ENCODE measurements around the gene CDKN1C.
"Not testable (repeated sequence)": the region's sequence is repeated elsewhere in the genome, so short reads cannot be mapped to it uniquely, and the experiment has no call there.

Gene CDKN1C

GRCh38 chr11:2909133-2909902 is 23.7 kb upstream of the CDKN1C start:
- H3K9me3 ChIP-seq (ENCODE audit: low read length), result no peaks in the 10 kb centered on the region
- peaks cover 4% of the 10 kb centered on the region for H3K4me1 ChIP-seq (ENCODE audit: insufficient read depth, low read length)
- no peak overlapping the region for H2AFZ ChIP-seq (ENCODE audit: low read depth, low read length)
- H3K27me3 ChIP-seq (ENCODE audit: insufficient read depth, low read length), result no peaks in the 10 kb centered on the region
- no peak overlapping the region for H3K4me3 ChIP-seq (ENCODE audit: low read length)
- no peaks in the 10 kb centered on the region for H3K36me3 ChIP-seq (ENCODE audit: insufficient read depth, low read length)

GRCh38 chr11:2908130-2908529 is 22.6 kb upstream of the CDKN1C start:
- no peak overlapping the region for H3K4me3 ChIP-seq (ENCODE audit: low read length)
- H3K36me3 ChIP-seq (ENCODE audit: insufficient read depth, low read length), result no peaks in the 10 kb centered on the region
- H2AFZ ChIP-seq (ENCODE audit: low read depth, low read length), result no peak overlapping the region
- no peaks in the 10 kb centered on the region for H3K27me3 ChIP-seq (ENCODE audit: insufficient read depth, low read length)
- H3K9me3 ChIP-seq (ENCODE audit: low read length), result no peaks in the 10 kb centered on the region
- H3K4me1 ChIP-seq (ENCODE audit: insufficient read depth, low read length), result peaks cover 4% of the 10 kb centered on the region

GRCh38 chr11:2905299-2905698 is 19.7 kb upstream of the CDKN1C start:
- H3K36me3 ChIP-seq (ENCODE audit: insufficient read depth, low read length); H2AFZ ChIP-seq (ENCODE audit: low read depth, low read length); H3K9me3 ChIP-seq (ENCODE audit: low read length); H3K27me3 ChIP-seq (ENCODE audit: insufficient read depth, low read length); H3K4me3 ChIP-seq (ENCODE audit: low read length): not testable (repeated sequence)
- peaks cover 13% of the 10 kb centered on the region for H3K4me1 ChIP-seq (ENCODE audit: insufficient read depth, low read length)

GRCh38 chr11:2904153-2905052 is 18.8 kb upstream of the CDKN1C start:
- no peak overlapping the region for H2AFZ ChIP-seq (ENCODE audit: low read depth, low read length)
- no peak overlapping the region for H3K4me3 ChIP-seq (ENCODE audit: low read length)
- H3K27me3 ChIP-seq (ENCODE audit: insufficient read depth, low read length), result no peaks in the 10 kb centered on the region
- no peaks in the 10 kb centered on the region for H3K9me3 ChIP-seq (ENCODE audit: low read length)
- no peaks in the 10 kb centered on the region for H3K36me3 ChIP-seq (ENCODE audit: insufficient read depth, low read length)
- peaks cover 13% of the 10 kb centered on the region for H3K4me1 ChIP-seq (ENCODE audit: insufficient read depth, low read length)

- Histone ChIP-seq H3K4me3 (ENCODE audit: low read length) (no peak overlapping the region), H2AFZ (ENCODE audit: low read depth, low read length) (no peak overlapping the region), H3K27me3 (ENCODE audit: insufficient read depth, low read length) (no peaks in the 10 kb centered on the region), H3K36me3 (ENCODE audit: insufficient read depth, low read length) (no peaks in the 10 kb centered on the region), H3K9me3 (ENCODE audit: low read length) (no peaks in the 10 kb centered on the region), H3K4me1 (ENCODE audit: insufficient read depth, low read length) (peaks cover 13% of the 10 kb centered on the region)
These were observed 18.1 kb upstream of the CDKN1C start for GRCh38 chr11:2903672-2904011.

- H3K27me3 ChIP-seq (ENCODE audit: insufficient read depth, low read length), result no peaks in the 10 kb centered on the region
- H2AFZ ChIP-seq (ENCODE audit: low read depth, low read length), result no peak overlapping the region
- no peaks in the 10 kb centered on the region for H3K36me3 ChIP-seq (ENCODE audit: insufficient read depth, low read length)
- H3K4me3 ChIP-seq (ENCODE audit: low read length), result peak overlapping the region; percentile 49
- H3K4me1 ChIP-seq (ENCODE audit: insufficient read depth, low read length), result peaks cover 15% of the 10 kb centered on the region
- H3K9me3 ChIP-seq (ENCODE audit: low read length), result no peaks in the 10 kb centered on the region
These were observed 17.5 kb upstream of the CDKN1C start for GRCh38 chr11:2902784-2903671.

- Histone ChIP-seq H3K9me3 (ENCODE audit: low read length) (no peaks in the 10 kb centered on the region), H3K4me3 (ENCODE audit: low read length) (peak overlapping the region; percentile 49), H3K4me1 (ENCODE audit: insufficient read depth, low read length) (peaks cover 15% of the 10 kb centered on the region), H3K27me3 (ENCODE audit: insufficient read depth, low read length) (no peaks in the 10 kb centered on the region), H2AFZ (ENCODE audit: low read depth, low read length) (peak overlapping the region; percentile 63), H3K36me3 (ENCODE audit: insufficient read depth, low read length) (no peaks in the 10 kb centered on the region)
These were observed 16.5 kb upstream of the CDKN1C start for GRCh38 chr11:2901854-2902783.

- no peaks in the 10 kb centered on the region for H3K36me3 ChIP-seq (ENCODE audit: insufficient read depth, low read length)
- peak overlapping the region; percentile 49 for H3K4me3 ChIP-seq (ENCODE audit: low read length)
- peak overlapping the region; percentile 63 for H2AFZ ChIP-seq (ENCODE audit: low read depth, low read length)
These were observed 15.7 kb upstream of the CDKN1C start for GRCh38 chr11:2901196-2901796.

GRCh38 chr11:2899080-2899783 is 13.7 kb upstream of the CDKN1C start:
- Histone ChIP-seq H3K4me1 (ENCODE audit: insufficient read depth, low read length) (peaks cover 15% of the 10 kb centered on the region), H3K36me3 (ENCODE audit: insufficient read depth, low read length) (no peaks in the 10 kb centered on the region), H3K9me3 (ENCODE audit: low read length) (no peaks in the 10 kb centered on the region), H2AFZ (ENCODE audit: low read depth, low read length) (no peak overlapping the region), H3K4me3 (ENCODE audit: low read length) (no peak overlapping the region), H3K27me3 (ENCODE audit: insufficient read depth, low read length) (no peaks in the 10 kb centered on the region)

More at GRCh38 chr11:2901196-2901796, 15.7 kb upstream of the CDKN1C start:
- Histone ChIP-seq H3K27me3 (ENCODE audit: insufficient read depth, low read length) (no peaks in the 10 kb centered on the region), H3K4me1 (ENCODE audit: insufficient read depth, low read length) (peaks cover 15% of the 10 kb centered on the region), H3K9me3 (ENCODE audit: low read length) (no peaks in the 10 kb centered on the region)

- Histone ChIP-seq H3K36me3 (ENCODE audit: insufficient read depth, low read length) (no peaks in the 10 kb centered on the region), H3K4me3 (ENCODE audit: low read length) (no peak overlapping the region), H3K27me3 (ENCODE audit: insufficient read depth, low read length) (no peaks in the 10 kb centered on the region), H3K4me1 (ENCODE audit: insufficient read depth, low read length) (peaks cover 15% of the 10 kb centered on the region), H3K9me3 (ENCODE audit: low read length) (no peaks in the 10 kb centered on the region), H2AFZ (ENCODE audit: low read depth, low read length) (no peak overlapping the region)
These were observed 12.9 kb upstream of the CDKN1C start for GRCh38 chr11:2898366-2899079.

GRCh38 chr11:2897048-2897447 is 11.5 kb upstream of the CDKN1C start:
- H2AFZ ChIP-seq (ENCODE audit: low read depth, low read length), result no peak overlapping the region
- no peaks in the 10 kb centered on the region for H3K27me3 ChIP-seq (ENCODE audit: insufficient read depth, low read length)
- H3K4me1 ChIP-seq (ENCODE audit: insufficient read depth, low read length), result peaks cover 14% of the 10 kb centered on the region
- no peaks in the 10 kb centered on the region for H3K9me3 ChIP-seq (ENCODE audit: low read length)
- H3K36me3 ChIP-seq (ENCODE audit: insufficient read depth, low read length), result no peaks in the 10 kb centered on the region
- H3K4me3 ChIP-seq (ENCODE audit: low read length), result no peak overlapping the region

Data from neuron (in vitro differentiated cells).